ENCODE measurements around the gene UROC1.

The UROC1 gene

GRCh38 chr3:126516152-126516935, 1.2 kb downstream of the UROC1 start:
- DNase-seq = no peak

- DNase-seq = no peak
Observed at GRCh38 chr3:126515066-126515706, 2.4 kb downstream of the UROC1 start.

- no peak for DNase-seq
Observed at GRCh38 chr3:126514161-126514560, 3.4 kb downstream of the UROC1 start.

- no peak for DNase-seq
Observed at GRCh38 chr3:126512916-126513650, 4.5 kb downstream of the UROC1 start.

- no peak for DNase-seq
Observed at GRCh38 chr3:126512026-126512425, 5.5 kb downstream of the UROC1 start.

GRCh38 chr3:126511291-126511690, 6.3 kb downstream of the UROC1 start:
- no peak for DNase-seq

- DNase-seq = no peak
Observed at GRCh38 chr3:126510308-126510910, 7.2 kb downstream of the UROC1 start.

- DNase-seq = no peak
Observed at GRCh38 chr3:126509597-126510307, 7.8 kb downstream of the UROC1 start.

GRCh38 chr3:126508564-126508964, 9.0 kb downstream of the UROC1 start:
- DNase-seq = no peak

- DNase-seq = no peak
Observed at GRCh38 chr3:126507886-126508285, 9.7 kb downstream of the UROC1 start.

- DNase-seq = no peak
Observed at GRCh38 chr3:126503701-126504100, 13.9 kb downstream of the UROC1 start.

GRCh38 chr3:126502656-126503055, 14.9 kb downstream of the UROC1 start:
- DNase-seq = no peak

- DNase-seq = no peak
Observed at GRCh38 chr3:126501736-126502135, 15.8 kb downstream of the UROC1 start.

- no peak for DNase-seq
Observed at GRCh38 chr3:126501054-126501453, 16.5 kb downstream of the UROC1 start.

GRCh38 chr3:126500016-126500415, 17.6 kb downstream of the UROC1 start:
- no peak for DNase-seq

GRCh38 chr3:126499401-126499800, 18.2 kb downstream of the UROC1 start:
- DNase-seq = no peak

- no peak for DNase-seq
Observed at GRCh38 chr3:126498929-126499328, 18.6 kb downstream of the UROC1 start.

GRCh38 chr3:126498461-126498860, 19.1 kb downstream of the UROC1 start:
- no peak for DNase-seq

GRCh38 chr3:126497956-126498355, 19.6 kb downstream of the UROC1 start:
- DNase-seq = no peak

GRCh38 chr3:126496894-126497850, 20.4 kb downstream of the UROC1 start:
- no peak for DNase-seq

- no peak for DNase-seq
Observed at GRCh38 chr3:126495786-126496185, 21.8 kb downstream of the UROC1 start.

GRCh38 chr3:126494970-126495230, 22.7 kb downstream of the UROC1 start:
- no peak for DNase-seq

Data from NCI-H2227 treated with DMSO at 0.1 percent for 48 hours (cell line).